GM12873 (cell line): ENCODE results near the gene SOWAHC.

Experiments
- TF ChIP-seq, protein P1 (sequence below): IDR thresholded peaks from 2 replicates; pipeline ENCODE4 v1.5.1; 2012; ENCODE audit warnings: low read depth, mild to moderate bottlenecking, moderate library complexity, low read length, control low read depth; ENCODE audit not compliant: insufficient read depth; ENCODE audit errors: missing control alignments

The SOWAHC gene

GRCh38 chr2:109594246-109594885 is 19.8 kb upstream of the SOWAHC start:
- TF ChIP-seq, protein P1, sequence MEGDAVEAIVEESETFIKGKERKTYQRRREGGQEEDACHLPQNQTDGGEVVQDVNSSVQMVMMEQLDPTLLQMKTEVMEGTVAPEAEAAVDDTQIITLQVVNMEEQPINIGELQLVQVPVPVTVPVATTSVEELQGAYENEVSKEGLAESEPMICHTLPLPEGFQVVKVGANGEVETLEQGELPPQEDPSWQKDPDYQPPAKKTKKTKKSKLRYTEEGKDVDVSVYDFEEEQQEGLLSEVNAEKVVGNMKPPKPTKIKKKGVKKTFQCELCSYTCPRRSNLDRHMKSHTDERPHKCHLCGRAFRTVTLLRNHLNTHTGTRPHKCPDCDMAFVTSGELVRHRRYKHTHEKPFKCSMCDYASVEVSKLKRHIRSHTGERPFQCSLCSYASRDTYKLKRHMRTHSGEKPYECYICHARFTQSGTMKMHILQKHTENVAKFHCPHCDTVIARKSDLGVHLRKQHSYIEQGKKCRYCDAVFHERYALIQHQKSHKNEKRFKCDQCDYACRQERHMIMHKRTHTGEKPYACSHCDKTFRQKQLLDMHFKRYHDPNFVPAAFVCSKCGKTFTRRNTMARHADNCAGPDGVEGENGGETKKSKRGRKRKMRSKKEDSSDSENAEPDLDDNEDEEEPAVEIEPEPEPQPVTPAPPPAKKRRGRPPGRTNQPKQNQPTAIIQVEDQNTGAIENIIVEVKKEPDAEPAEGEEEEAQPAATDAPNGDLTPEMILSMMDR = no peak

DNA sequence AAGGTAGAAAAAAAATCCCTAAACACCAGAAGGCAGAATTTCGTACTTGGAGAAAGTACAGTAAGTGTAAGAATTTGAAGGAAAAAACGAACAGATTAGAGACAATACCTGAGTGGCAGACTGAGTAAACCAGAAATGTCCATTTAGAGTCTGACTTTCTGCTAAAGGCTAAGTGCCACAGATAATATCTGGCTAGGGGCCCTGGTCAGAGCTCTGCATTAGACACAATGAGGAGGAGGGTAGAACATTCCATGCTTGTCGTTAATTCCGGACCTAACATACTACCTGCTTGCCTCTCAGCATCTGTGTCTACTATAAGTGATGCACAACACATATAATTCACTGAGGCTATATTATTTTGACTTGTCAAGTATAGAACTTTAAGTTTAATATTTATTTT is 18.5 kb upstream of the SOWAHC start:
- TF ChIP-seq, protein P1 = no peak

GRCh38 chr2:109597283-109597682 is 16.9 kb upstream of the SOWAHC start:
- TF ChIP-seq, protein P1 = no peak

DNA sequence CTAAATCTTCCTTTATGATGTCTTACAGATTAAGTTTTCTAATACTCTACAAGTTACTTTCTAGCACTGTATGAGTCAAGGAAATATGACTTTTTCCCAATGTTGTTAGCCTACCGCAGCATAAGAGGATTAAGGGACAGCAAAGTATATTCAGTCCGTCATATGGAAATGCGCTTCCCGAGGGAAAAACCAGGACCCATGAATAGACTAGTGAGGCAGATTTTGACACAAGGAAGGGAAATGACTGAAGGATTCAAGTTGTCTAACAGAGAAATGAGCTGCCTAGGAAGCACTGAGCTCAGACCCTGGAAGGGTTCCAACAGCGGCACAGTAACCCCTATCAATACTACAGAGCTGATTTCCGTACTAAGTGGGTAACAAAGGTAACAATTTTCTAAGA is 12.4 kb upstream of the SOWAHC start:
- TF ChIP-seq, protein P1 = no peak

GRCh38 chr2:109602617-109603188 is 11.5 kb upstream of the SOWAHC start:
- TF ChIP-seq, protein P1 = no peak

DNA sequence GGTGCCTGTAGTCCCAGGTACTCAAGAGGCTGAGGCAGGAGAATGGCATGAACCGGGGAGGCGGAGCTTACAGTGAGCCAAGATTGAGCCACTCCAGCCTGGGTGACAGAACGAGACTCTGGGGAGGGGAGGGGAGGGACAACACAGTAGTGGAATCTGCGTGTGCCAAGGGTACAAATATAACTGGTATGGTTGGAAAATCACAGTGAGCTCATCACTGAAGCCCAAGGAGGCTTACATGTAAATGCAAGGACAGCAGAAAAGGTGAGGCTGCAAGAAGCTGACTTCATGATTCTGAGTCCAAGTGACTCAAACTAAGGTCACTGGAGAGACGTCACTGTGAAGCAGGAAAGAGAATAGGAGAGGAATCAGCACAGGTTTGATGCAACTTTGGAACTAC is 9.6 kb upstream of the SOWAHC start:
- TF ChIP-seq, protein P1 = no peak

GRCh38 chr2:109607766-109608165 is 6.4 kb upstream of the SOWAHC start:
- TF ChIP-seq, protein P1 = no peak
